ENCODE results near the gene ZNF628. TPM values are rescaled to one million over a fixed set of nuclear protein-coding genes. Genes with fewer than 3 reads are reported as not detected.

Gene ZNF628
- total and polyA plus RNA-seq, 2 of the 8 experiments (the other 6 are each of a cell fraction or from before 2014, with no cell fraction given): 1.7 to 10.8 TPM

DNA sequence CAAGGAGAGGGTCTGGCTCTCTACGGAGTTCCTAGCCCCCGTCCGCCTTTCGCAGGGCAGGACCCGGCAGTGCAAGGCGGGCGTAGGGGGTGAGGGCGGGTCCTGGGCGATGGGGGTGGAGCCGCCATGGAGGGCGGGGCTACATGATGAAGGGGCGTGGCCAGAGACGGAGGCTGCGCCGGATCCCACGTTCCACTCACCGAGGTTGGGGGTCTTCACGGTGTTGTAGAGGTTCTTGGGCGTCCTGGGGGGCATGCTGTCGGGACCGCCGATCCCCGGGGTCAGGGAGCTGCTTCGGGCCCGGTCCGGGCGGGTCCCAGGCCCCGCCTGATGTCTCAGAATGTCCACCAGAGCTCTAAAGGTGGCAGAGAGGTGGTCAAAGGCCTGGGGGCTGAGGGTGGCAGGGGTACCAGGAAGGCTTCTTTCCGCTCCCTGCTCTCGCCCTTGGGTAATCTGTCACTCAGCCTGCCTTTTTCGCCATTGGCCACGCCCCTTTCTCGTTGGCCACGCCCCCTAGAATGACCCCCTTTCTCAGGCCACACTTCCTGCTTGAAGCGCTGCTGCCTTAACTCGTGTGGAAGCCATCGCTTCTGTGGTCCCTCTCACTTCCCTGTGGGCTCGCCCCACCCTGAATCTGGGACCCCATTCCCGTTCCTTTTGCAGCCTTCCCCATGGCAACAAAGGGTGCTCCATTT is 35.9 kb upstream of the ZNF628 start (continued):
- peak; percentile 76 for TF ChIP-seq KDM4A (IDR thresholded peaks at IDR 0.05; ENCODE audit: low read depth, low read length, severe bottlenecking)
